Measurements from ENCODE around the gene RCVRN.

GRCh38 chr17:9932491-9932890 lies 27.4 kb upstream of the RCVRN start:
- TF ChIP-seq, protein P1, sequence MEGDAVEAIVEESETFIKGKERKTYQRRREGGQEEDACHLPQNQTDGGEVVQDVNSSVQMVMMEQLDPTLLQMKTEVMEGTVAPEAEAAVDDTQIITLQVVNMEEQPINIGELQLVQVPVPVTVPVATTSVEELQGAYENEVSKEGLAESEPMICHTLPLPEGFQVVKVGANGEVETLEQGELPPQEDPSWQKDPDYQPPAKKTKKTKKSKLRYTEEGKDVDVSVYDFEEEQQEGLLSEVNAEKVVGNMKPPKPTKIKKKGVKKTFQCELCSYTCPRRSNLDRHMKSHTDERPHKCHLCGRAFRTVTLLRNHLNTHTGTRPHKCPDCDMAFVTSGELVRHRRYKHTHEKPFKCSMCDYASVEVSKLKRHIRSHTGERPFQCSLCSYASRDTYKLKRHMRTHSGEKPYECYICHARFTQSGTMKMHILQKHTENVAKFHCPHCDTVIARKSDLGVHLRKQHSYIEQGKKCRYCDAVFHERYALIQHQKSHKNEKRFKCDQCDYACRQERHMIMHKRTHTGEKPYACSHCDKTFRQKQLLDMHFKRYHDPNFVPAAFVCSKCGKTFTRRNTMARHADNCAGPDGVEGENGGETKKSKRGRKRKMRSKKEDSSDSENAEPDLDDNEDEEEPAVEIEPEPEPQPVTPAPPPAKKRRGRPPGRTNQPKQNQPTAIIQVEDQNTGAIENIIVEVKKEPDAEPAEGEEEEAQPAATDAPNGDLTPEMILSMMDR (IDR thresholded peaks at IDR 0.05) = no peak
- TF ChIP-seq POLR2A (IDR thresholded peaks at IDR 0.05) = no peak

Measured in adrenal gland (tissue), 5 donors.